ENCODE measurements around the gene GFM1. TPM values are rescaled to one million over a fixed set of nuclear protein-coding genes. Genes with fewer than 3 reads are reported as not detected.
A peak's percentile ranks its signal among the peaks of the same experiment; 100 is the strongest.

The GFM1 gene
- total and polyA plus RNA-seq, 7 donors, result 49.3 to 83.3 (median 64.0) TPM

DNA sequence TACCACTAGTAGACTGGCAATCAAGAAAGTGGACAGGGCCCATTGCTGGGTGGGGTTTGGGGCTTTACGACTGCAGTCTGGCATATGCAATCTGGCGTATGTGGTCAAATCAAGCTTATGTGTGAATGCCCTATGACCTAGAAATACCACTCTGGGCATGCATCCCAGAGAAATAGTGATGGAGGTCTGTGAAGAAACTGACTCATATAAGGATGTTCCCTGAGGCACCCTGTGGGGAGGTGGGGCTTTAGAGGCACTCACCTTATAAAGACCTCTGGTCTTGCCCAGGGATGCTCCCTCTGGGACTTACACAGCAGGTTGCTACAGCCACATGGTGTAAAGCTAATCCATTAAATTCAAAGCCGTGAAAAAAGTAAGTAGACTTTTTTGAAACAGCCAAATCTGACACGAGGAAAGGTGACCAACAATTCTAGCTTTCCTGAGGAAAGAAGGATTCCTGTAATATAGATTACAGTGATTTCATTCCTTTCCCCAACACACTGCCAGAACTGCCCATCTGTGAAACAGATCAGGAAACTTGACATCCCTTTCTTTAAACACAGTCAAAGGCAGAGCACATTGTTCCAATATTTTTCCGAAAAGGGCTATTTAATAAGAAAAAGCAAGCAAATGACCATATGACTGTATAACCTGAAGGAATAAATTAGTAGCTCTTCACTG, 74.3 kb downstream of the GFM1 start:
- WGBS, 3 donors, result 62 to 66% (median 64%) methylated on average over 5 of the region's 5 CpGs
- Histone ChIP-seq H3K4me3 (no peak overlapping the region), H3K36me3 (ENCODE audit: insufficient read depth in 1 of 2, low read depth in 1 of 2) (peaks cover 0 to 10% of the 10 kb centered on the region in 2 donors), H3K27me3 (ENCODE audit: insufficient read depth in 3 of 3, low read length in 2 of 3) (no peaks in the 10 kb centered on the region), H3K27ac (no peak overlapping the region), H3K9me3 (no peaks in the 10 kb centered on the region), H3K4me1 (no peaks in the 10 kb centered on the region)
- intact Hi-C loops (cut with DNase I), result no loop called here
- TF ChIP-seq CTCF (IDR thresholded peaks at IDR 0.05), result no peak
- DNase-seq (no peak), ATAC-seq (peak in 2 of 4 donors; percentile 30 to 59)

DNA sequence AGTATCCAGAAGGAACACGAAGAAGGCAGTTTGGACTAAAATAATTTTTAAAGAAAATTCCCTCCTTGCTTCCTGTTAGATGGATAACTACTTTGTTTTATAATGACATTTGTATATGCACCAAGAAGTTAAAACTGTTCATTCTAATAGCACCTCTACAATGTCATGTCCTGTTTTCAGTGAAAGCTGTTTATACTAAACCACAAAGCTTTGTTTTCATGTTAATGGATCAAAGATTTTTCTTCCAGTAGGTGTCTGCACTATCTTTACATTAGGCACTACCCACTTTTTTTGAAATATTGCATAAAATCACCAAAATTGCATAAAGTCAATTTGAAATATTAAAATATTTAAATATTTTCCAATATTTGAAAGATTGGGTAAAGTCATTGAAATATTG, 77.8 kb downstream of the GFM1 start:
- Histone ChIP-seq H3K4me3 (no peak overlapping the region), H3K36me3 (ENCODE audit: insufficient read depth in 1 of 2, low read depth in 1 of 2) (no peaks in the 10 kb centered on the region), H3K27me3 (ENCODE audit: insufficient read depth in 3 of 3, low read length in 2 of 3) (no peaks in the 10 kb centered on the region), H3K9me3 (no peaks in the 10 kb centered on the region), H3K27ac (no peak overlapping the region), H3K4me1 (peaks cover 8% of the 10 kb centered on the region)
- ATAC-seq (no peak), DNase-seq (no peak)
- intact Hi-C loops (cut with DNase I), result no loop called here
- WGBS, 3 donors, result 75 to 92% (median 84%) methylated on average over 1 of the region's 1 CpG
- no peak for TF ChIP-seq CTCF (IDR thresholded peaks at IDR 0.05)

- ATAC-seq, result no peak
- no peak for DNase-seq
- Histone ChIP-seq H3K27me3 (ENCODE audit: insufficient read depth in 3 of 3, low read length in 2 of 3) (no peaks in the 10 kb centered on the region), H3K4me3 (no peak overlapping the region), H3K36me3 (ENCODE audit: insufficient read depth in 1 of 2, low read depth in 1 of 2) (no peaks in the 10 kb centered on the region), H3K4me1 (peaks cover 13% of the 10 kb centered on the region), H3K9me3 (no peaks in the 10 kb centered on the region), H3K27ac (no peak overlapping the region)
- intact Hi-C loops (cut with DNase I), result no loop called here
- no peak for TF ChIP-seq CTCF (IDR thresholded peaks at IDR 0.05)
- WGBS, 3 donors, result 84 to 92% (median 91%) methylated on average over 7 of the region's 7 CpGs
These were observed 79.7 kb downstream of the GFM1 start for GRCh38 chr3:158723991-158724390.

DNA sequence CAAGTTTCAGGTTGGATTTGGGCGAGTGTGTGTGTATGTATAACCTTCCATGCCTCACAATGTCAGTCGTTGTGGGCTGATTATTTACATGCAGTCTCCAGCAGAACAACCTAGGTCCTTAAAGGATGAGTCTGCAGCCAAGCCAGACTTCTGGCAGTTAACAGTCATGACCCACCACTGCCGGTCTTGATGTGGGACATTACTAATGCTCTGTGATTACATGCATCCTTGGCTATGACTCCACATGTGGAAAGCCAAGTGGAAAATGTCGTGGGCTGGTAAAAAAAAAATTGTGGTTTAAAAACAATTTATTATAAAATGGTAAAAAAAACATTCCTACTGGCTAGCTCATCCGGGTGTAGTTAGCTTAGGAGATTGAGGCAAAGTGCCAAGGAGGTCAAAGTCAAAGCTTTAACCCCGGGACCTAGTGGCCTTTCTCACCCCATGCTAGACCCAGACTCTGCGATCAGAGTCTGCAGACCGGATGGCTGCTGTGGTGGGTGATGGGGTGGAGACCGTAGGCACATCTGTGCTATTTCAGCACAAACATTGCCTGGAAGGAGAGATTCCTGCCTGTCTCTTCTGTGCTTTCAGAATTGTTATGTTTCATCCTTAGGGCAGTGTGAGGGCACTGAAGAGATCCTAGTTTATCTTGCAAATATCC, 81.2 kb downstream of the GFM1 start:
- no peak overlapping the region for H3K4me3 ChIP-seq
- H3K27me3 ChIP-seq (ENCODE audit: insufficient read depth in 3 of 3, low read length in 2 of 3), result no peaks in the 10 kb centered on the region
- no peak for TF ChIP-seq CTCF (IDR thresholded peaks at IDR 0.05)
- DNase-seq (peak in 1 of 2 donors; percentile 49), ATAC-seq (peak; percentile 48 to 75 (median 66))
- peaks cover 13% of the 10 kb centered on the region for H3K4me1 ChIP-seq
- no peaks in the 10 kb centered on the region for H3K36me3 ChIP-seq (ENCODE audit: insufficient read depth in 1 of 2, low read depth in 1 of 2)
- H3K9me3 ChIP-seq, result no peaks in the 10 kb centered on the region
- WGBS, 3 donors, result 19 to 36% (median 23%) methylated on average over 9 of the region's 9 CpGs
- intact Hi-C loops (cut with DNase I), result loop anchor here (5.0 kb wide), 2 partner anchors 42 to 67 kb away; no protein-coding TSS in a partner anchor
- H3K27ac ChIP-seq, result peak overlapping the region; percentile 19

Data from psoas muscle (tissue), 8 donors.